GM19193 (cell line): ENCODE results near the gene HBP1.

ENCODE experiments used
- POLR2A ChIP-seq: IDR thresholded peaks from 4 replicates; pipeline ENCODE4 v1.6.1; 2011; ENCODE audit not compliant: insufficient read depth, insufficient read length; ENCODE audit errors: extremely low read depth

The HBP1 gene

DNA sequence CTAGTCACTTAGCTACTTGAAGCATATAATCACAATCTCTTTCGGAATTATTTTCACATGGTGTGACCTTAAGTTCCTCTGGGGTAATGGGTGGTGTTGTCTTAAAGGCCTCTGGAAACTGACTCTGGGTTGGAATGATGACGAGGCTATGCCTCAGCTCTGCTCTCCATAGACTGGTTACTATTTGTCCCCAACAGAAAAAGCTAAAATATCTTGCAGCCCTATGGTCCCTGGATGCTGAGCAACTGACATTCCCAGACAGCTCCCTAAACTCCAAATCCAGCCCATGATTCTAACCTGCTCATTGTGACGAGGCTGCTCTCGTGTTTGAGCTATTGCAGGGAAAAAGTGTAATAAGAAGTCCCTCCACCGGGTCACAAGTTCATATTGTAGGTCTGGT lies 51.6 kb downstream of the HBP1 start:
- no peak for TF ChIP-seq POLR2A

DNA sequence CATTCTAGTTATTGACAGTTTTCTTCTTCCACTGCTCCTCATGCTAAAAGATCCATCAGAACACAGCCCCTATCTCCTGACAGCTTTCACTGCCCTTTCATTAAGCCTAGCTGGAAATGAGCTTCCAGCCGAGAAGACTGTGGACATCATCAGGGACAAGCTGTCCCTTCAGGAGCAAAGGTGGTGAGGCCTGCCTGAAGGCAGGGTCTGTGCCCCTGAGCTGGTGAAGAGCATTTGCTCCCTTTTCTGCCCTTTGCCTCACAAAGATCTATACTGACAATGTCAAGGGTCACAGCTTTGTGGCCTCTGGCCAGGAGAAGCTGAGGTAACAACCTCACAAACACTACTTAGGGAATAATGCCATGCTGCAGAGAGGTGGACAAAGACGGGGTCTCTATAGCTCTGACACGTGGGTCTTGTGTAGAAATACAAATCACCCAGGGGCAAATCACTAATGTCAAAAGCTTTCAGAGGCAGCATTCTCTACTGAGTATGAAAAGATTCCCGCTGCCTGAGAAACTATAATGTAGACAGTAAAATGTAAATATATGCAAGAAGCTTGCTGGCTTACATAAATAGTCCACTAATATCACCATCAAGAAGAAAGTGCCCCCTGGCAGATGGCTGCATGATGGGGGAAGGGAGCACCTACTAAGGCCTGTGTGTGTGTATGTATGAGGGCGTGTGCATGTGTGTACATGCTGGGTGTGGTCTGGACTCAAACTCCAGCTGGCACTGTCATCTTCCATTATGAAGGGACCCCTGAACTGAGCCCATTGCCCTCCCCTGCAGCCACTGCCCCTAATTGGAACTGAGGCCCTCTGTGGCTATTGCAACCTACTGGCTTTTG lies 55.8 kb downstream of the HBP1 start:
- TF ChIP-seq POLR2A: no peak

DNA sequence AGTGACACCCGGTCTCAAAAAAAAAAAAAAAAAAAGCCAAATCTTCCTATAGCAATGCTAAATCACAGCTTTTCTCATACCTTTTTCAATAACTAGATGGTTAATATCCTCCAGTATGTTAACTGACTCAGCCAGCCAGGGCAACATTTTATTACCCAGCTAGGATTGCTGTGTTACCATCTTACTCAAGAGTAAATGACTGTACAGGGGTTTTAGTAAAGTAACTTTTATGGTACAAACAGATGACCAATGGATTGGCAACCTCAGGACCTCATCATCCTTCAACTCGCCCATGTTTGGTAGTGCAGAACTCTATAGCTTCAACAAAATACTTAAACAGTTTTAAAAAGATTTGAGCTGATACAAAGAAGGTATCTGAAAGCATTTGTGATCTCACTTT lies 59.5 kb downstream of the HBP1 start:
- TF ChIP-seq POLR2A: no peak

DNA sequence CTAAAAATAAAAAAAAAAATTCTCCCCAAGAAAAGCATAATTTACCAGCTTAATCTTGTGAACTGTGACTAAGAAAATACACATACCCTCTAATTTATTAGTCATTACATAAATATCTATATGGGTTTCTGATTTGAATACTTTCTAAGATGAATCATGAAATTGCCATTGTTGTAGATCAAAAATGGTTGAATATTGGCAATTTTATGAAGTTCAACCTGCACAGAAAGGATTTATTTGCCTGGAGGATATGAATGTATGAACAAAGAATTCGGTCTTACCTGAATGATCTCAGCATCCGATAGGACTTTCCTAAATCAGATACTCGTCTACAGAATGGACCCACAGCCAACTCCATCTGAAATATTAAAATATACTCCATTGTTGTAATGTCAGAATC lies 61.5 kb downstream of the HBP1 start:
- TF ChIP-seq POLR2A: no peak

DNA sequence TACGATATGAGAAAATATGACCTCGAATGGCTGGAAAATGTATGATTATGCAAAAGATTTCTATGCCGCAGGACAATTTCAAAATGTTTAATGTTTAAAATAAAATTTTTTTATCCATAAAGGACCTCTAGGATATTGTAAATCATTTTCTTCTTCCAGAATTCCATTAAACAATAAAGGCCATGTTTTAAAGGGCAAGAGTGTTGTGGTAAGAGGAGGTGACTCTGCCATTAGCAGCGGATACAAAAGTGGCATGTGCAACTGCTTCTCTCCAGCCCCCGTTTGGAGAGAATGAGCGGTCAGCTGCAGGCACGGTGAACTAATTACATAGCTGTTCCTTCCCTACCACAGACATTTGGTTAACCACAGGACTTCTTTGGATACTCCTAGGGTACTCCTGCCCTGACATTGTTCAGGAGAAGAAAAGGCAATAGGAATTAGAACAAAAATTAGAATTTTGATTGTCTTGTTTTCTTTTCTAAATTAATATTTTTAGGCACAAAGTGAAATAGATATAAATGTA lies 63.8 kb downstream of the HBP1 start:
- no peak for TF ChIP-seq POLR2A

DNA sequence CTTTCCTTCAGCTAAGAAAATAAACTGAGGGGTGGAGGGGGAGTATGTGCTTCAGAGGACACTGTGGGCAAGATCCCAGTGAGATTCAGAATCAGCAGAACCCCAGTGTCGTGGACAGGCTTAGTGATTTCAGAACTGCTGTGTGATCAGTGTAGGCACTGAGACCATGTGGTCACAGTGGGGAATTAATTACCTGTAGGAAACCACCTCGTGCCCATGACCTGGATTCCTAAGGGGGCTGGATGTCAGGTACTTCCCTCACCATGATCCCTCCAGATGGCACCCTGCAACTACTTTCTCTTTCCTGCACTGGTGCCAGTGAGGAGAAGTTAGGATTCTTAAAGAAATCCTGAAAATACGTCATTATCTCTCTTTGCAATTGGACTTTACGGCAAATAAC lies 64.4 kb downstream of the HBP1 start:
- TF ChIP-seq POLR2A: no peak

DNA sequence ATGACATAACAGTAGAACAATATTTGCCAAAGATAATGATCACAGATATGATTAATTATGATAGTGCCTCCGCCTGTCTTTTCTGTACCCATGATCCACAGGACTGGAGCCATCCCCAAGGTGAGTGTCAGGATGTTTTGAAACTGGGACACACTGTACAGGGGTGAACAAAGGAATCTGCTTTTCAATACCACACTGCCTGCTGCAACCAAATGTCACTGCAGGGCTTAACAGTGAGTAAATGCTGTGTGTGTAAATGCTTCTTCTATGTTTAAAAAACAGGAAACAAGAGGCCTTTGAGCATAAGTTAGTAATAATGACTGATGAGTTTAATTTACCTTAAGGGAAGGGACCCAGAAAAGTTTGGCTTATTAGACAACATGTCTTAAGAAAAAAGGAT lies 65.2 kb downstream of the HBP1 start:
- no peak for TF ChIP-seq POLR2A

DNA sequence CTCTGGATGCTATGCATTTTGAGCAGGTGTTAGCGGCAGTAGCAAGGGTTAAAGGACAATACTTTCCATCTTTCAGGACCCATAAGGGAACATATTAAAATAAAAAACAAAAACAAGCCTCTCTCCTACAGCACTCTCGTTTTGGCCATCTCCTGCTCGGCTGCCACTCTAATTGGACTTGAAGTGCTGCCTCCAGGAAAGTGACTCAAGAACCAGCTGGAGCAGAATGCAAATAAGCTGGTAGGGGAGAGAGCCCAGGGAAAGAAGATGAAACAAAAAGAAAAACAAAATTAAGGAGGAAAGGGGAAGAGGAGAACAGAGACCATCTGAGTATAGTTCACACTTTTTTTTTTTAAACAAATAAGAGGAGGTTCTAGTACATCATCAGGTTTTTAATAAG lies 65.6 kb downstream of the HBP1 start:
- no peak for TF ChIP-seq POLR2A

DNA sequence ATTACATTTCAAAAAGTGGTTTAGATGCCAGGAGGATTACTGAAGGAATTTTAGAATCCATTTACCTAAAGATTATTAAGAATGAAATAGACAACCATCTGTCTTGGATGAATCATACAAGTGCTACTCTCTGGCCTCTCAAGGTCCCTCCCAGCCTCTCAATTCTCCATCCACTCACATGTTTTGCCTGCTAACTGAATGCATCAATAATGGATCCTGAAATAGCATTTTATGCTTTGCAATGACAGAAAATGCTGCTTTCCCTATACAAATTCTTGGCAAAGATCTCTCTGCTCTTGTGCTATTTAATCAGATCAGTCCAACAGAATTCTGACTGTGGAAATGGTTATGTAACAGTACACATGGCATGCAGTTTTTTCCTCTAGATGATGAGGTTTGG lies 68.1 kb downstream of the HBP1 start:
- TF ChIP-seq POLR2A: no peak

DNA sequence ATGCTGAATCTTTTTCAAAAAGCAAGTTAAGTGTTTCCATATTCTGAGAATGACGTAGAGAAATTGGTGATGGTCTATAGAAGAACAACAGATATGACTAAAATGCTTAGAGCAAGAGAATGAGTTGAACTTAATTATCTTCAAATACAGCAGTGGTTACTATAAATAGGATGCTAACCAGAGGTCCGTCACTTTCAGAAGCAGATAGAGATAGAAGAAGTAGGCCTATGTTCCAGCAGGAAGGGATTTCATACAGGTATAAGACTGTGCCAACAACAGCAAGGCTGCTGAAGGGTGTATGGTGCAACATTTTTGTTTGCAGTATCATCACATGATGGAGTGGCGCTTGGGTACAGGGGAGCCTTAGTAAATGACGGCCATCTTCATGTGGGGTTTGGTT lies 68.6 kb downstream of the HBP1 start:
- TF ChIP-seq POLR2A: no peak

DNA sequence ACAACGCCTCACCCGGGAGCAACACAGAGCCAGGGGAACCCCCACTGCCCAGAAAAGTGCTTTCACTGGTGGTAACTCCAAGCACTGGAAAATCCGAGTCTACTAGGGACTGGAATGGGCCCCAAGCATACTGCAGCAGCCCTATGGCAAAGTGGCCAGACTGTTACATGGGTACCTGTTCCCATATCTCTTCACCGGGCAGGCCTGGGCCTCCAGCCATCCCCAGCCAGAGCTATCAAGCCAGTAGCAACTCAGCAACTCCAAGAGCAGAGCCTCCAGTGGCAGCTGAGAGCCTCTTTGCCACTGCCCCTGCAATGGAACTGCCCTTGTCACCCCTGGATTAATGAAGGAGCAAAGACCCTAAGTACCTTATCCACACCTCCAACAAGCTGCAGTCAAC lies 73.5 kb downstream of the HBP1 start:
- TF ChIP-seq POLR2A: no peak

DNA sequence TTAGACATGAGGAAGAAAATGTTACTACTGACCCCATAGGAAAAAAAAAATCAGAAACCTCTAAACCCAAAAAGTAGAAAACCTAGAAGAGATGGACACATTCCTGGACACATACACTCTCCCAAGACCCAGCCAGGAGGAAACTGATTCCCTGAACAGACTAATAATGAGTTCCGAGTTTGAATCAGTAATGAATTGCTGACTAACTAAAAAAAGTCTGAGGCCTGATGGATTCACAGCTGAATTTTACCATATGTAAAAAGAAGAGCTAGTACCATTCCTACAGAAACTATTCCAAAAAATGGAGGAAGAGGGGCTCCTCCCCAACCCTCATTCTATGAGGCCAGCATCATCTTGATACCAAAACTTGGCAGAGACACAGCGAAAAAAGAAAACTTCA lies 75.8 kb downstream of the HBP1 start:
- TF ChIP-seq POLR2A: no peak

DNA sequence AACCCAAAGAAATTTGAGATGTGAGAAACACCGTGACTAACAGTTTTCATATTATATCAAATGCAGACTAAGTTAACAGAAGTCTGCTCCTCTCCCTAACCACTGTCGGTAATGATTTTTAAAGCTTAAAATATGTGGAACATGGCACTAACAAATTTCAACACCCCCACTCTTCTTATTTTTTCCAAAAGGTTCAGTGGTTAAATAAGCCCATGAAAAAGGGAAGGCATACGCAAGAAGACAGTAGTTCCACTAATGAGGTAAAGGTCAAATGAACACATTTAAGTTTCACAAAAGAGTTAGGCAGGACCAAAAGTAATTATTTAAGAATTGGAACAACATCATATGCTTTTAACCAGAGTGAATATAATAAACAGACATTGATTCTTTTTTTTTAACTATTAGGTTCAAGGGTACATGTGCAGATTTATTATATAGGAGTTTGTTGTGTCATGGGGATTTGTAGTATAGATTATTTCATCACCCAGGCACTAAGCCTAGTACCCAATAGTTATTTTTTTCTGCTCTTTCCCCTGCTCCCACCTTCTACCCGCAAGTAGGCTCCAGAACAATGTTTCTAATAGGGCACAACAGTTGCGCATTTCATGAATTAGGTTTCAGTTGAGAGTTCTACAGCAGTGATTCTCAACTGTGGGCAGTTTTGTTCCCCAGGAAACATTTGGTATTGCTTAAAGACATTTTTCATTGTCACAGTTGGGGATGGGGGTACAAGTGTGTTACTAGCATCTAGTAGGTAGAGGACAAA lies 79.9 kb downstream of the HBP1 start:
- no peak for TF ChIP-seq POLR2A

DNA sequence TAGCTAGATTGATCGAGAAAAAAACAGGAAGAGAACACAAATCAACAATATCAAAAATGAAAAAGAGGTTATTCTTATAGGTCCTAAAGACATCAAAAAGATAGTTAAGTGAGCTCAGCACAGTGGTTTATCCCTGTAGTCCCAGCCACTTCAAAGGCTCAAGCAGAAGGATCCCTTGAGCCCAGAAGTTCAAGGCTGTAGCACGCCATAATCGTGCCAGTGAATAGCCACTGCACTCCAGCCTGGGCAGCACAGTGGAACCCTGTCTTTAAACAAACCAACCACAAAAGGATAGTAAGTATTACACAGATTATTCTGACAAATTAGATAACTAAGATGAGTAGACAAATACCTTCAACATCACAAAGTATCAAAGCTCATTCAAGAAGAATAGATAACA lies 83.2 kb downstream of the HBP1 start:
- no peak for TF ChIP-seq POLR2A
